ENCODE results near the gene MRE11. TPM values are rescaled to one million over a fixed set of nuclear protein-coding genes. Genes with fewer than 3 reads are reported as not detected.

MRE11 gene
- total and polyA plus RNA-seq, 10 of the 15 experiments (the other 5 are each of a cell fraction or from before 2014, with no cell fraction given) = 16.2 to 39.2 (median 26.9) TPM

DNA sequence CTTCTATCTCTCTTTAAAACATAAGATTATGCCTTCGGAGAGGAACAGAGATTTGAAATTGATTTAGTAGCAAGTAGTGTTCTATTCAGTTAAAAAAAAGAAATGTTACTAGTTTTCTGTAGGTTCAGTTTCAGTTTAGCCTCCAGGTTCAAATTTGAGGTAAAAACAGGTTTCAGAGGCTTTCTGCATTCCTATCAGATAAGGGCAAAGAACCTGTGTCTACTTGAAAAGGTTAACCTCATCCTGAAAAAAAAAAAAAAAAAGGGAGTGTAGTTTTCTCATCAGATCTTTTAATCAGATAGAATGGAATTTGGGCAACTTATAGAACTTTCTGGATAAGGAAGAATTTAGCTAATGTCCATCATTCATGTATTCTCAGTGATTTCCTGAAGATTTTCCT is 30.7 kb upstream of the MRE11 start (continued):
- TF ChIP-seq SKIL (IDR thresholded peaks at IDR 0.05; ENCODE audit: low read depth, poor library complexity, severe bottlenecking) (no peak), JUND (IDR thresholded peaks at IDR 0.05; ENCODE audit: low read depth, low read length) (no peak), TCF12 (IDR thresholded peaks at IDR 0.05; ENCODE audit: low read depth, low read length) (no peak), LARP7 (IDR thresholded peaks at IDR 0.05) (no peak), ZNF24 (IDR thresholded peaks at IDR 0.05) (no peak)
- TF ChIP-seq, protein P1, sequence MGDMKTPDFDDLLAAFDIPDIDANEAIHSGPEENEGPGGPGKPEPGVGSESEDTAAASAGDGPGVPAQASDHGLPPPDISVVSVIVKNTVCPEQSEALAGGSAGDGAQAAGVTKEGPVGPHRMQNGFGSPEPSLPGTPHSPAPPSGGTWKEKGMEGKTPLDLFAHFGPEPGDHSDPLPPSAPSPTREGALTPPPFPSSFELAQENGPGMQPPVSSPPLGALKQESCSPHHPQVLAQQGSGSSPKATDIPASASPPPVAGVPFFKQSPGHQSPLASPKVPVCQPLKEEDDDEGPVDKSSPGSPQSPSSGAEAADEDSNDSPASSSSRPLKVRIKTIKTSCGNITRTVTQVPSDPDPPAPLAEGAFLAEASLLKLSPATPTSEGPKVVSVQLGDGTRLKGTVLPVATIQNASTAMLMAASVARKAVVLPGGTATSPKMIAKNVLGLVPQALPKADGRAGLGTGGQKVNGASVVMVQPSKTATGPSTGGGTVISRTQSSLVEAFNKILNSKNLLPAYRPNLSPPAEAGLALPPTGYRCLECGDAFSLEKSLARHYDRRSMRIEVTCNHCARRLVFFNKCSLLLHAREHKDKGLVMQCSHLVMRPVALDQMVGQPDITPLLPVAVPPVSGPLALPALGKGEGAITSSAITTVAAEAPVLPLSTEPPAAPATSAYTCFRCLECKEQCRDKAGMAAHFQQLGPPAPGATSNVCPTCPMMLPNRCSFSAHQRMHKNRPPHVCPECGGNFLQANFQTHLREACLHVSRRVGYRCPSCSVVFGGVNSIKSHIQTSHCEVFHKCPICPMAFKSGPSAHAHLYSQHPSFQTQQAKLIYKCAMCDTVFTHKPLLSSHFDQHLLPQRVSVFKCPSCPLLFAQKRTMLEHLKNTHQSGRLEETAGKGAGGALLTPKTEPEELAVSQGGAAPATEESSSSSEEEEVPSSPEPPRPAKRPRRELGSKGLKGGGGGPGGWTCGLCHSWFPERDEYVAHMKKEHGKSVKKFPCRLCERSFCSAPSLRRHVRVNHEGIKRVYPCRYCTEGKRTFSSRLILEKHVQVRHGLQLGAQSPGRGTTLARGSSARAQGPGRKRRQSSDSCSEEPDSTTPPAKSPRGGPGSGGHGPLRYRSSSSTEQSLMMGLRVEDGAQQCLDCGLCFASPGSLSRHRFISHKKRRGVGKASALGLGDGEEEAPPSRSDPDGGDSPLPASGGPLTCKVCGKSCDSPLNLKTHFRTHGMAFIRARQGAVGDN (IDR thresholded peaks at IDR 0.05) = no peak
